ENCODE data around the gene VPS39. TPM values are rescaled to one million over a fixed set of nuclear protein-coding genes. Genes with fewer than 3 reads are reported as not detected.

VPS39 gene
- total RNA-seq, 1 donor from 2014 or later, result 43.3 TPM

DNA sequence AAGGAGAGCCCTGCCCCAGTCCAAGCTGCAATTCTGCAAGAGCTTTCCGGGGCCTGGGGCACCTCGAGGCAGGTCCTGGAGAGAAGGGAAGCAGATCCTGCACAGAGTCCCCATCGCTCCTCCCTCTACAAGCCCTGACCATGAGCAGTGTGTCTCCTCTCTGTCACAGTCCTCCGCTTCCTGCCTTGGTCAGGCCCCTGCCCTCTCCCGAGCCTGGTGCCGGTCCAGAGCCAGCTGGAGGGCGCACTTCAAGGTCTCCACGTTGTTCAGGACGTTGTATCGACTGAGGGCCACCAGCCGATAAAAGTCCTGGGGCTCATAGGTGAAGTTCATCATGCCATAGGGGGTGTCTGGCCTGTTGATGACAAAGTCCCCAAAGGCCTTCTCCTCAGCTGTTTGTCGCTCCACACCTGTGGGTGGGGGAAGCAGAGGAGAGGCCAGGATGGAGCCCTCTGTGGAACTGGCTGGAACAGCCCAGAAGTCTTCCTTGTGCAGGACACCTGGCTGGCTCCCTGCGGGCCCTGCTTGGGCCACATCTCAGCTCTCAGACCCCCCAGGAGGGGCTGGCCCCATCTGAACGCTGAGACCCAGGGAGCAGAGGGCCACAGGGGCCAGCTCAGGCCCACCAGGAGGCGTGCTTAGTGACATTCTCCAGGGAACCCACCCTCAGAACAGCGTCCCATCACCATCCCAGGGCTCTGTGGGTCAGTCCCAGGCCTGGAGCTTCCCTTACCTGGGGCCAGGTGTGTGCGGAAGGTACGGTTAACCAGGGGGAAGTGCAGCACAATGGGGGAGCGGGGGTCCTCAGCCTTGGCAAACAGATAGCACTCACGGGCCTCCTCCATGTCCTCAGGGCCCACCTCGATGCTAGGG lies 66.1 kb downstream of the VPS39 start:
- no peaks in the 10 kb centered on the region for H3K36me3 ChIP-seq (ENCODE audit: control insufficient read depth, insufficient read depth, low read length)
- TF ChIP-seq, protein P1, sequence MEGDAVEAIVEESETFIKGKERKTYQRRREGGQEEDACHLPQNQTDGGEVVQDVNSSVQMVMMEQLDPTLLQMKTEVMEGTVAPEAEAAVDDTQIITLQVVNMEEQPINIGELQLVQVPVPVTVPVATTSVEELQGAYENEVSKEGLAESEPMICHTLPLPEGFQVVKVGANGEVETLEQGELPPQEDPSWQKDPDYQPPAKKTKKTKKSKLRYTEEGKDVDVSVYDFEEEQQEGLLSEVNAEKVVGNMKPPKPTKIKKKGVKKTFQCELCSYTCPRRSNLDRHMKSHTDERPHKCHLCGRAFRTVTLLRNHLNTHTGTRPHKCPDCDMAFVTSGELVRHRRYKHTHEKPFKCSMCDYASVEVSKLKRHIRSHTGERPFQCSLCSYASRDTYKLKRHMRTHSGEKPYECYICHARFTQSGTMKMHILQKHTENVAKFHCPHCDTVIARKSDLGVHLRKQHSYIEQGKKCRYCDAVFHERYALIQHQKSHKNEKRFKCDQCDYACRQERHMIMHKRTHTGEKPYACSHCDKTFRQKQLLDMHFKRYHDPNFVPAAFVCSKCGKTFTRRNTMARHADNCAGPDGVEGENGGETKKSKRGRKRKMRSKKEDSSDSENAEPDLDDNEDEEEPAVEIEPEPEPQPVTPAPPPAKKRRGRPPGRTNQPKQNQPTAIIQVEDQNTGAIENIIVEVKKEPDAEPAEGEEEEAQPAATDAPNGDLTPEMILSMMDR (IDR thresholded peaks at IDR 0.05; ENCODE audit: insufficient read depth, low read length, poor library complexity, severe bottlenecking), result no peak
- peaks cover 12% of the 10 kb centered on the region for H3K27me3 ChIP-seq (ENCODE audit: control insufficient read depth, insufficient read depth, low read length)
- DNase-seq (ENCODE audit: low read depth), result no peak
- no peak overlapping the region for H3K4me3 ChIP-seq (ENCODE audit: low read depth, low read length)

DNA sequence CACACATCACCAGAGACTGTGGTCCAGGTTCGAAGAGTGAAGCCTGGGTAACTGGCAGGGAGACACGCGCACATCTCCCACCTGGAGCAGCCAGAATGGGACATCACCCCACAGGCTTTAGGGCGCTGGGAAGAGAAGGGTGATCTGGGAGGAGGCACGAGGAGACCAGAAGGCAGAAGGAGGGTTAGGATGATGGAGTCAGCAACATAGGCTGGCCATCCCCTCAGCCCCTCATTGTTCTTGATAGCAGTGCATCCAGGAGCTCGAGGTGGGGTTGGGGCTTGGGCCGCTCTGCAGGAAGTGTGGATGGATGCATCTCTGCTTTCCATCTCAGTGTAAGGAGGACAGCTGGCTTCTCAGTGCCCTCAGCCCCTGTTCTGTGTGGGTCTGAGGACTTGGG lies 66.9 kb downstream of the VPS39 start:
- TF ChIP-seq, protein P1 (IDR thresholded peaks at IDR 0.05; ENCODE audit: insufficient read depth, low read length, poor library complexity, severe bottlenecking), result no peak
- Histone ChIP-seq H3K4me3 (ENCODE audit: low read depth, low read length) (no peak overlapping the region), H3K27me3 (ENCODE audit: control insufficient read depth, insufficient read depth, low read length) (peaks cover 12% of the 10 kb centered on the region), H3K36me3 (ENCODE audit: control insufficient read depth, insufficient read depth, low read length) (no peaks in the 10 kb centered on the region)
- no peak for DNase-seq (ENCODE audit: low read depth)

DNA sequence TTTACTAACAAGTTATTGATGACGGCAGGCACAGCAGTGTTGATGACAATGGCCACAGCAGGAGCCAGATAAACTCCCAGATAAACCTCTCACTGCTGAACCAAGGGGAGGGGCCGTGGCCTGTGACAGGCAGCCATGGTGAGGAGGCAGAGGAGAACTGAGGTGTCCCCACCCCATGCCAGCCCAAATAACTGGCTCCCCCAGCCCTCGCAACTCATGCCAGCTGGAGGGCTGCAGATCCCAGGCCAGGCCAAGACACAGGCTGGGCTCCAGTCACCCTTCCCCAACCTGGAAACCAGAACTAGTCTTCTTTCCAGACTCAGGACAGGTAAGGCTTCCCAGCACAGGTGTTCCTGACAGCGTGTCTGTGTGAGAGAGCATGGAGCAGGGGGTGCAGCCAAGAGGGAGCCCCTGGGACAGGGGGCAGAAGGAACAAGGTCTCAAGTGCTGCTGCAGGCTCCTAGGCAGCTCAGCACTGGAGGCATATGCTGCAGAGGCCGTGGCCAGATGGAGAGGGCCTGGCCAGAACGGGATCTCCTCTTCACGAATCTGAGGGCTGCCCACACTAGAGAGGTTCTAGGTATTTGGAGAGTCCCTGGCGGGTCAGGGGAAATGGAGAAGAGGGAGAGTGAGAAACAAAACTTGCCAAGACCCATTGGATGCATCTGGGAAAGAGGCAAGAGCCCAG lies 67.6 kb downstream of the VPS39 start:
- TF ChIP-seq, protein P1 (IDR thresholded peaks at IDR 0.05; ENCODE audit: insufficient read depth, low read length, poor library complexity, severe bottlenecking), result no peak
- DNase-seq (ENCODE audit: low read depth), result no peak
- Histone ChIP-seq H3K27me3 (ENCODE audit: control insufficient read depth, insufficient read depth, low read length) (peaks cover 10% of the 10 kb centered on the region), H3K4me3 (ENCODE audit: low read depth, low read length) (no peak overlapping the region), H3K36me3 (ENCODE audit: control insufficient read depth, insufficient read depth, low read length) (no peaks in the 10 kb centered on the region)

DNA sequence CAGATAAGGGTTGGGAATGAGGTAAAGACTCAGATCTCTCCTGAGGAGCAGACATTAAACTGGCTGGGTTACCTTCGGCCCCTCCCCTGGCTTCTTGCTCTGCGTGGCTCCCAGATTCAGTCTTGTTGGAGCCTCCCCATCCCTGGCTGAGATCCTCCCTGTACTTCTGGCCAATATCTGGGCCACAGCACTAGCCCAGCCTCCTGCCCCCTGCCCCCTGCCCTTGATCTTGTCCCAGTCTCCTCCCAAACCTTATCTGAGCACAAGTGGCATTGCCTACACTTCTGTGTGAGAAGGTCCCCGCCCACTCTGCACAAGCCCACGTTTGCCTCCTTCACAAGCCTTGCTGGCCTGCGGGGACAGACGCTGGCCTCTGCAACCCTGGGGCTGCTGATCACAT lies 68.5 kb downstream of the VPS39 start:
- no peaks in the 10 kb centered on the region for H3K36me3 ChIP-seq (ENCODE audit: control insufficient read depth, insufficient read depth, low read length)

DNA sequence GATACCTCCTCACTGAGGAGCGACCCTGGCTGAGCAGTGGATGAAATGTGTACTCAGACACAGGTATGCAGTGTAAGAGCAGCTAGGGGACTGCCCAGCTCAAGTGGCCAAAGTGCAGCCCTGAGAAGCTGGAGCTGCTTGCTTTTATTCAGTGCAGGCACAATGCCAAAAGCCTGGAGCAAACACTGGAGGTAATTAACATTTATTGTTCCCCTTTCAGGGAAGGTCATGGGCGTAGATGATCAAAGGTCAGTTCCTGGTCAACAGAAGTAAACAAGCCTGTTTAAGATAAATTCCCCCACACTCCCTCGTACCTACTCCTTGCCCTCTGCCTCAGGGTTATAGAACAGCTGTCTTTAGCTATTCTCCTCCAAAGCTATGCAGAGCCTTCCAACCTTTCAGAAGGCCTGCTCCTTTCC lies 69.1 kb downstream of the VPS39 start:
- Histone ChIP-seq H3K27me3 (ENCODE audit: control insufficient read depth, insufficient read depth, low read length) (peaks cover 4% of the 10 kb centered on the region), H3K36me3 (ENCODE audit: control insufficient read depth, insufficient read depth, low read length) (no peaks in the 10 kb centered on the region), H3K4me3 (ENCODE audit: low read depth, low read length) (no peak overlapping the region)
- TF ChIP-seq, protein P1 (IDR thresholded peaks at IDR 0.05; ENCODE audit: insufficient read depth, low read length, poor library complexity, severe bottlenecking), result no peak
- DNase-seq (ENCODE audit: low read depth), result no peak

More for the DNA sequence above, 68.5 kb downstream of the VPS39 start:
- TF ChIP-seq, protein P1 (IDR thresholded peaks at IDR 0.05; ENCODE audit: insufficient read depth, low read length, poor library complexity, severe bottlenecking), result no peak
- Histone ChIP-seq H3K4me3 (ENCODE audit: low read depth, low read length) (no peak overlapping the region), H3K27me3 (ENCODE audit: control insufficient read depth, insufficient read depth, low read length) (peaks cover 7% of the 10 kb centered on the region)
- no peak for DNase-seq (ENCODE audit: low read depth)
